GM19438 (cell line): ENCODE measurements around the gene MRPL9.
"Not testable (repeated sequence)": the region's sequence is repeated elsewhere in the genome, so short reads cannot be mapped to it uniquely, and the experiment has no call there.

Experiments
- ATAC-seq: cut with Tn5 transposase; IDR thresholded peaks from one replicate; pipeline ENCODE4 v1.9.1; 2021; ENCODE audit warnings: low read depth; ENCODE audit not compliant: unreplicated experiment

MRPL9 gene

DNA sequence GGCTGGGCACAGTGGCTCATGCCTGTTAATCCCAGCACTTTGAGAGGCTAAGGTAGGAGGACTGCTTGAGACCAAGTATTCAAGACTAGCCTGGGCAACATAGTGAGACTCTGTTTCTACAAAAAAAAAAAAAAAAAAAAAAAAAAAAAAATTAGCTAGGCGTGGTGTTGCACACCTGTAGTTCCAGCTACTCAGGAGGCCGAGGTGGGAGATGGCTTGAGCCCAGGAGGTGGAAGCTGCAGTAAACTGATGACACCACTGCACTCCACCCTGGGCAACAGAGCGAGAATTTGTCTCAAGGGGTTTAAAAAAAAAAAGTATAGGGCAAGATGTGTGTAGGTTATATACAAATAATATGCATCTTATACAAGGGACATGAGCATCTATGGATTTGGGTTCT is 24.4 kb upstream of the MRPL9 start:
- no peak for ATAC-seq

- no peak for ATAC-seq
Observed at GRCh38 chr1:151783796-151784195, 20.5 kb upstream of the MRPL9 start.

DNA sequence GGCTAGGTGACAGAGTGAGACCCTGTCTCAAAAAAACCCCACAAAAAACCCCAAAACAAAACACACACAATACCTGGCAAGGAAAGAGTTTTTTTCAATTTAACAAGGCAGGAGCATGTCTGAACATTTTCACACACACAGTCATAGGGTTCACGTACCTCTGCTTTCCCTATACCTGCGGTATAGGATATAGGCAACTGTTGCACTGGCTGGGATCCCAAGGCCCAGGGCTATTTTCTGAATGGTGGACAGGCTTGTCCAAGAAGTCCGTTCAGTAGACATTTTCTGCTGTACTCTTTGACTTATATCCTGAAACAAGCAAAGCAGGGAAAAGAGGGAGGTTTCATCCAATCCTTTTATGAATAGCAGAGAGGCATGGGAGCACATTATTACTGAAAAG is 19.4 kb upstream of the MRPL9 start:
- no peak for ATAC-seq

DNA sequence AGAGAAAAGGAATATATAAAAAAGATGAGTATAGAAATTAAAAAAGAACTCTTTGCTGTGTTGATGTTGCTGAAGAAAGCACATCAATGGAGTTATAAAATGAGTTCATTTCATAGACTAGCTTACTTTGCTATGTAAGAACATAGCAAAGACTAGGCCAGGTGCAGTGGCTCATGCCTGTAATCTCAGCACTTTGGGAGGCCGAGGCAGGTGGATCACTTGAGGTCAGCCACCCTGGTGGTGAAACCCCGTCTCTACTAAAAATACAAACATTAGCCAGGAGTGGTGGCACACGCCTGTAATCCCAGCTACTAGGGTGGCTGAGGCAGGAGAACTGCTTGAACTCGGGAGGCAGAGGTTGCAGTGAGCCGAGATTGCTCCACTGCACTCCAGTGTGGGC is 18.7 kb upstream of the MRPL9 start:
- not testable (repeated sequence) for ATAC-seq

DNA sequence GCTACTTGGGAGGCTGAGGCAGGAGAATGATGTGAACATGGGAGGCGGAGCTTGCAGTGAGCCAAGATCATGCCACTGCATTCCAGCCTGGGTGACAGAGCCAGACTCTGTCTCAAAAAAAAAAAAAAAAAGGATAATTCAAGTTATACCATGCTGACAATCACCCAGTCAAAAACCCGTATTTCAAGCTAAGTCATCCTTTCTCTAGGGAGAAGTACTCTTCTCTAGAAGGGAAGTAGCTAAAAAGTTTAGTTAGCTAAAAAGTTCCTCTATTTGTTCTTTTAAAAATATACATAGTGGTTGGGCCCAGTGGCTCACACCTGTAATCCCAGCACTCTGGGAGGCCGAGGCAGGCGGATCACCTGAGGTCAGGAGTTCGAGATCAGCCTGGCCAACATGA is 17.4 kb upstream of the MRPL9 start:
- not testable (repeated sequence) for ATAC-seq

DNA sequence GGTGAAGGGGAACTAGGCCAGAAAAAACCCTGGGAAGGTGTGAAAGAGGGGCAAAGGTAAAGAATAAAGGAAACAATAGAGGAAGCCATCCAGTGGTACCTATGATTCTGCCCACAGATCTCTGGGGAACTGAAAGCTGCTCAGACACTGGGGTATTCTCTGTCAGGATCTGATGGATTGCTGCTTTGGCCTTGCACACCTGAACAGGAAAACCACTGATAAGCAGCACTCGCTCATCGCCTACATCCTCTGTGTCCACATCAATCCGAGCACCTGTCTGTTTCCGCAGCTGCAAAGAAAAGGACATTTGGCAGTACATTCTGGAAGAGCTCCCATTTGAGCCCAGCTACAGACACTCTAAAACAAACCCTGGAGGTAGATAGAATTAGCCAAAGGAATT is 16.6 kb upstream of the MRPL9 start:
- no peak for ATAC-seq

DNA sequence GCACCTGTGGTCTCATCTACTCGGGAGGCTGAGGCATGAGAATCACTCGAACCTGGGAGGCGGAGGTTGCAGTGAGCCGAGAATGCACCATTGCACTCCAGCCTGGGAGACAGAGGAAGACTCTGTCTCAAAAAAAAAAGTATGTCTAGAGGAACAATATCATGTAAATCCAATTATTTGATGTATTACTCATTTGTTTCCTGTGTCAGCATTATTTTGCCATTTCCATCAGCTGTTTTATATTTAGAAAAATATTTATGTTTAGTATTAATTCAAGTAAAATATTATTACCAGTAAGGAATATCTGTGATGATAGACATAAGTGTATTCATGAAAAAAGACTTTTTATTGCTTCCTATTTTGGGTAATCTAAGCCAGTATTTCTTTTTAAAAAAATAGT is 14.0 kb upstream of the MRPL9 start:
- ATAC-seq = no peak

GRCh38 chr1:151776665-151777062 is 13.4 kb upstream of the MRPL9 start:
- no peak for ATAC-seq

DNA sequence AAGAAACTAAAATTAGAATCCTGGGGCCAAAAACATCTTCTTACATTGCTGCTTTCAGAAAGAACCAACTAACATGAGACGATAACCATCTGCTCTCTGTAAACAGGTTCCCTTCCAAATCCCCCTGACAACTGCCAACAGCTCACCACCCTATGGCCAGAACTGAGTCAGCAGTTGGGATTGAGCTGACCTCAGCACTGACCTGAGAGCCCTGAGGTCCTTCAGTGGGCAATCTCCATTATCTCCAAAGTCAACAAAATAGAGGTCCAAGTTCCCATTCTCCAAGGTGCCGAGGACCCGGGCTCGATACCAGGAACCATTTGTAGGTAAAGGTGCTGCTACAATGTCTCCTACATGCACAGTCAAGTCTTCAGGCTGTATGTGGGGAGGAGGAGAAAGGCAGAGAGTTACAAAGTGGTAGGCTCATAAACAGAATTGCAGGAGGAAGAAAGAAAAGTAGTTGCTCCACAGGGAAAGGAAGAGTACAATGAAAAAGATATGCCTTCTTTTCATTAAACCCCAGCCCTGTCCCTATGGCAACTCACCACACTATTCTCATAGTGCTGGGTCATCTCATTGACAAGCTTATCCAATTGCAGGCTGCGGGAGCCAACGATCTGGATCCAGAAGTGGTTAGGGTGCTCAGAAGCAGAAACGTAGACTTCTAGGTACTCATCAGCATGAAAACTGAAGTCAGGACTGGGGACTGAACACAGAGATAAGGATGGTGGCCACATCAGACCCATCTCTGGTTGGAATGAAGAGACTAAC is 12.8 kb upstream of the MRPL9 start:
- no peak for ATAC-seq

DNA sequence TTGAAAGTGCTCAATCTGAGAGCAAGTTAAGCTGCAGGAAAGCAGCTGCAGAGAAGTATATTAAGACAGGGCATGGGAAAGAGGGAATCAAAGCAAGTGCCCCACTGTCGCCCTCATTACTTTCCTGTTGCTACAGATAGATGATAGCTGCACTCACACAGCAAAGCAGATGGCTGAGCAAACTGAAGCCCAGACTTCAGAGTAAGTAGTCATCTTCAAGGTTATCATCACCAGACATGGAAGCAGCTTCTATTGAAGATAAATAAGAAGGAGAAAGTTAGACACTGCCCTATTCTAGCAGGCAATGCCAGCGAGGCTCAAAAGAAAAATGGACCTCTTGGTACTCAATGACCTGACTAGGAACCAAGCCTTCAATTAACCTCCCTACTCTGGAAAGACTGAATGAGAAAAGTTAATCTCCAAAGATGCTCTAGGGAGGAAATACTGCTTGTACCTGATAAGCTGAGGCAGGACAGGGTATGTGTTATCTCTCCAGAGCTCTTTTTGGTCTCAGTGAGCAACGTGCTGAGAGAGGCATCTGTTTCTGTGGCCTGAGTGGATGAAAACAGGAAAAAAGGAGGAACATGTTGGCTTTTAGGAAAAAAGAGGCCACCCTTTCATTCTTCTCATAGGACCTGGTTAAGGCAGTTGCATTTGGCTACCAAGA is 11.1 kb upstream of the MRPL9 start:
- no peak for ATAC-seq

- ATAC-seq = no peak
Observed at GRCh38 chr1:151773702-151774101, 10.4 kb upstream of the MRPL9 start.

DNA sequence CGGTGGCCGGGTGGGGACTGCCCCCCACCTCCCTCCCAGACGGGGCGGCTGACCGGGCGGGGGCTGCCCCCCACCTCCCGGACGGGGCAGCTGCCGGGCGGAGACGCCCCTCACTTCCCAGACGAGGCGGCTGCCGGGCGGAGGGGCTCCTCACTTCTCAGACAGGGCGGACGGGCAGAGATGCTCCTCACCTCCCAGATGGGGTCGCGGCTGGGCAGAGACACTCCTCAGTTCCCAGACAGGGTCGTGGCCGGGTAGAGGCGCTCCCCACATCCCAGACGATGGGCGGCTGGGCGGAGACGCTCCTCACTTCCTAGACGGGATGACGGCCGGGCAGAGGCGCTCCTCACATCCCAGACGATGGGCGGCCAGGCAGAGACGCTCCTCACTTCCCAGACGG is 6.0 kb upstream of the MRPL9 start:
- not testable (repeated sequence) for ATAC-seq

DNA sequence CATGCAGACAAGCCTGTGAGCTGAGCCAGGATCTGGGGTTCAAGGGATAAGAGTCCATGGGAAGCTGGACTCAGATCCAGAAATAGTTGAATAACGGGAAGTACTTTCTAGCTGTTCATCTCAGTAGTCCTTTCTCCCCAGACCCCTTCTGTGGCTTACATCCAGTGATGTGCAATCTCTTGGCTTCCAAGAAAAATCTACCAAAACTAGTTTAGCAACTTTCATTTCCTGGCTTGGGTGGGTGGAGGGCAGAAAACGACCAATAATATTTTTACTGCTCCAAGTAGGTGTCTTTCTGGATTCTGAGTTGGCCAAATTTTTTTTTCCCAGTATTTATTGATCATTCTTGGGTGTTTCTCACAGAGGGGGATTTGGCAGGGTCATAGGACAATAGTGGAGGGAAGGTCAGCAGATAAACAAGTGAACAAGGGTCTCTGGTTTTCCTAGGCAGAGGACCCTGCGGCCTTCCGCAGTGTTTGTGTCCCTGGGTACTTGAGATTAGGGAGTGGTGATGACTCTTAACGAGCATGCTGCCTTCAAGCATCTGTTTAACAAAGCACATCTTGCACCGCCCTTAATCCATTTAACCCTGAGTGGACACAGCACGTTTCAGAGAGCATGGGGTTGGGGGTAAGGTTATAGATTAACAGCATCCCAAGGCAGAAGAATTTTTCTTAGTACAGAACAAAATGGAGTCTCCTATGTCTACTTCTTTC is 5.2 kb upstream of the MRPL9 start:
- ATAC-seq = not testable (repeated sequence)

DNA sequence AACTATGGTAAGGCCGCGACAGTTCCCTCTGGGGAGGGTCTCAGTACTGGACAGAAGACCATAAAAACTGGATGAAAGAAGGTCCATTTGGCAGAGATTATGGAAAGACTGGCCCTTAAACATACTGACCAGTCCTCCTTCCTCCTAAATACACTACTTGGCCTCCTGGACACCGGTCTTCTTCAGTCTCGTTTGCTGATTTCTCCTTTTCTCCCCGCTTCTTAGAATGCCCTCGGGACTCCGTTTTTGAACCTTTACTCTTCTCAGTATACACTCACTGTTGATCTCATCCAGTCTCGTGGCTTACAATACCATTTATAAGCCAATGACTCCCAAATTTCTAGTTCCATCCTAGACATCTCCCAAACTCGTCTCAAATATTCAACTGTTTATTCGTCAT is 694 bp upstream of the MRPL9 start:
- no peak for ATAC-seq

GRCh38 chr1:151760597-151761385 is 2.5 kb downstream of the MRPL9 start:
- ATAC-seq = no peak

DNA sequence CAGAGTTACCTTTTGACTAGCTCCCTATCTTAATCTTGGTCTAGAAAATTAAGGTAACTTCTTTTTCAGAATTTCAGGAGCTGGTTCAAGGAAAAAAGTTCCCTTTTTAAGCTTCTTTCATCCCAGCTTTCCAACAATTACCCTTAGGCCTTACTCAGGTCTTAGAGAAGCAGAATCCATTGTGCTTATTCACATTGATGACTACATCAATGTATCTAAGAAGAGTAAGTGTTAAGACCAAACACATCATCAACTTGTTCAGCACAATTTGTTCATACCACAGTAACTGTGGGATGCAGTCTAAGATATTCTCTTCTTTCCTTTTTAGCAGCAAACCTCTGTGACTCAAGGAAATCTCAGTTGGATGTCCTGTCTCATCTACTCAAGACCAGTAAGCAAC is 4.1 kb downstream of the MRPL9 start:
- no peak for ATAC-seq

DNA sequence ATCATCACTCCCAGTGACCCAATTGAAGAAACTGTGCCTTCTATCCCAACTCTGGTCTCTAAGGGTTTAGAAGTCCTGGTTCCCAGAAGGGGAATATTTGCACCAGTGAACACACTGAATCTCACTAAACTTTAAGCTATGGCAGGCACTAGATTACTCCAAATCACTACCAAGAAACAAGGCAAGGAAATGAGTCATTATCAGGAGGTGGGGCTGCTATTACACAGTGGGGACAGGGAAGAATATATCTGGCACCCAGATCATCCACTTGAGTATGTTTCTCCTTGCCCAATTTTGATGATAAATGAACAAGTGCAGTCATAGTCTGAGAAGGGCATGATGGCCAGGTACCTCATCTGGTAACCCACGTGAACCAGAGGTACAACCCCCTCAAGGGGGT is 7.0 kb downstream of the MRPL9 start:
- ATAC-seq = no peak

GRCh38 chr1:151741516-151741915 is 21.8 kb downstream of the MRPL9 start:
- ATAC-seq = no peak

DNA sequence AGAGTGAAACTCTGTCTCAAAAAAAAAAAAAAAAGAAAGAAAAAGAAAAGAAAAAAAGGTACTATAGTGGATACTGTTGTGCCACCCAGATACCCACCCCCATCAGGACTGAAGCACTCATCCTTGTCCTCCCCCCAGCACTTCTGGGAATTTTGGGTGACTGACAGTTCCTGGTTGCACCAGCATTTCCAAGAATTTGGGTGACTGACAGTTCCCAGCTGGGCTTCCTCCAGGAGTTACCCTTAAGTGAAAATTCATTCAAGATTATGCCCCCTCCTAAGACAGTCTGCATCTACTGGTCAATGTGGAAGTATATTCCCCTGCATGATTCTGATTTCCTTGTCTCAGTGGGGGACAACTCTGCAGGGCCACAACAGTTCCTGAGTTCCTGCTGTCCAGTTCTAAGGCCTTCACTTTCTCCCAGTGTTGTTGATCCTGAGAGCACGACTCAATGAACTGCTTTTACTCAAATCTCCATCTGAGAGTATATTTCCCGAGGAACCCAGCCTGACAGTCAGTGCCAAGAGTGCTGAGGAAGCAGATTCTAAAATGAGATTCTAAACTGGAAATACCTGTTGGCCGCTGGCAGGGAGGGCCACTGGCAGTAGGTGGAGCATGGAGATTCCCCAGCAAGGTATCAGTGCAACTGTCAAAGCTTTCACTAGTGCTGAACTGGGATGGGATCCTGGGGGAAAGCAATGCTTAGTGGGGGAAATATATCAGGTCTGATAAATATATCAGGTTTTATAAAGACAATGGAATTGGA is 23.5 kb downstream of the MRPL9 start:
- no peak for ATAC-seq

- ATAC-seq = no peak
Observed at GRCh38 chr1:151737479-151737878, 25.8 kb downstream of the MRPL9 start.
